Activated effector memory CD4-positive, alpha-beta T cell treated with Interleukin-2 at 50 U/mL for 16 hours (primary cell): ENCODE data around the gene TULP3.
"Not testable (repeated sequence)": the region's sequence is repeated elsewhere in the genome, so short reads cannot be mapped to it uniquely, and the experiment has no call there.

ENCODE experiments used
- DNase-seq: peaks from one replicate; pipeline ENCODE4 v3.0.0-alpha.2; 2020

Gene TULP3, protein sequence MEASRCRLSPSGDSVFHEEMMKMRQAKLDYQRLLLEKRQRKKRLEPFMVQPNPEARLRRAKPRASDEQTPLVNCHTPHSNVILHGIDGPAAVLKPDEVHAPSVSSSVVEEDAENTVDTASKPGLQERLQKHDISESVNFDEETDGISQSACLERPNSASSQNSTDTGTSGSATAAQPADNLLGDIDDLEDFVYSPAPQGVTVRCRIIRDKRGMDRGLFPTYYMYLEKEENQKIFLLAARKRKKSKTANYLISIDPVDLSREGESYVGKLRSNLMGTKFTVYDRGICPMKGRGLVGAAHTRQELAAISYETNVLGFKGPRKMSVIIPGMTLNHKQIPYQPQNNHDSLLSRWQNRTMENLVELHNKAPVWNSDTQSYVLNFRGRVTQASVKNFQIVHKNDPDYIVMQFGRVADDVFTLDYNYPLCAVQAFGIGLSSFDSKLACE

DNA sequence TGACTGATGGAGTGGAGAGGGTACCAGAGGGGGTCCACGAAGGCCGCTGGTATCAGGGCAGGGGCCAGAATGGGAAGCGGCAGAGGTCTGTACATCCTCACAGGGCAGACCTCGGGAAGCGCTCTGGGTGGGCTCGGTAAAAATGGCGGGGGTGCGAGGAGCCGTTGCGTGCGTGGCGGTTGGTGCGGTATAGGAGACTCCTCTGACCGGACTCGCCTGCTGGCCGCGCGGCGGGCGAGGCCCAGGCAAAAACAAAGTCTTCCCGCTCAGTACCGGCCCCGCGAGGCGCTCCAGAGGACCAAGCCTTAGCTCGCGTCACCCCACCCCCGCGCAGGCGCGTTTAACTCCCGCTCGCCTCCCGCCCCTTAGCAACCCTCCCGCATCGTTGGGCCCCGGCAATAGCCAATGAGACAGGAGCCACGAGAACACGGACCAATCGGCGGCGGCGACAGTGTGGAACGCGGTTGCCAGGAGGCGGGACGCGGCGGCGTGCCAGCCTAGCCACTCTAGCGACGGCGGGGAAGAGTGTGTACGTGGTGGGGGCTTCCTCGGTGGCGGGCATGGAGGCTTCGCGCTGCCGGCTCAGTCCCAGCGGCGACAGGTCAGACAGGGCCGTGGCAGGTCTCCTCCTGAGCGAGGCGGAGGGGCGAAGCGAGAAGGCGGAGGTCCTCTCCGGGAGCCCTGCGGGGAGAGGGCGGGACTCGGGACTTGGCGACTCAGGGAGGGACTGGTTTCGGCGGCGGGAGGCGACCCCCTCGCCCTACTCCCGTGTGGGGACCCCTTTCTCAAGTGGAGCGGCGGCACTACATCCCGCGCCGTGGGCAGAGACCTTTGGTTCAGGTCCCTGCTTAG, at the start of gene TULP3:
Gene TULP3 (plus strand): TSS at position 504 of the 852 bp plus-strand sequence. CDS start 57 bp downstream, at position 561.
- peak; percentile 98 for DNase-seq

DNA sequence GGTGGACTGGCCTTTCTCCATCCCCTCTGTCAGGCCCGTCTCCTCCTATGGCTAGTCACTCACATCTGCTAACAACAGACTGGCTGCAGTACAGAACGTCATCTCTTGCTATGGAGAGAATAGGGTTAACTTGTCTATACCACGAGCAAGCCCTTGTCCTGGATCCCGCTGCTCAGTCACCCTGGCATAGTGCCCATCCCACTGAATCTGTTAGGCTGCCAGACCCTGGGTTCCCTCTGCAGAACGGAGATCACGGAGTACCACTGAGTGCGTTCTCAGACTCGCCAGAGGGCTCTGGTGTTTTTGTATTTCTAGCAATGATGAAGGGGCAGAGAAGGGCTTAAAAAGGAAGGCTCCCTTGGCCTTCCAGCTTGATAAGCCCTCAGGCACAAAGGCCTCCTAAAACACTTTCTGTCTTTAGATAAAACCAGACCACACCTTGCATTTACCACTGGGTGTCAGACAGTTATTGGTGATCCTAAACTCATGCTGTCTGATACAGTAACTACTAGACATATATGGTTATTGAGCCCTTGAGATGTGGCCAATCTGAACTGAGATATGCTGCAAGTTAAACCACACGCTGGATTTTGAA, 49.5 kb upstream of the TULP3 start:
- no peak for DNase-seq

DNA sequence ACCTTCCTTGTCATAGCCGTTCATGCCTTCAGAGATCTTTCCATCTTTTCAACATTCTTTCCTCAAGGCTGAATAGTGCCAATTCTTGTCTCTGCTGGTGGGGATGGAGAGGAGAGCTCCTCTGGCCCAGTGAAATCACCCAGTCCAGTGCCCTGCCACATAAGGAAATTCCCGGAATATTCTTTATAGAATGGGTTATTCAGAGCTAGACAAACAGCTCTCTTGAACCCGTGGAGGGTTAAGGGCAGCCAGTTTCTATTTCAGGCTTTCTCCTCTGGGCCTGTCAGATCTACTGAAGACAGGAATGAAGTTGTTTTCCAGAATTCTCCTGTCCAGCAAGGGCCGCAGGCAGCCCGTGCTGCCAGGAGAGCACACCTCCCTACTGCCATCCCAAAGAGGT, 47.7 kb upstream of the TULP3 start:
- no peak for DNase-seq

DNA sequence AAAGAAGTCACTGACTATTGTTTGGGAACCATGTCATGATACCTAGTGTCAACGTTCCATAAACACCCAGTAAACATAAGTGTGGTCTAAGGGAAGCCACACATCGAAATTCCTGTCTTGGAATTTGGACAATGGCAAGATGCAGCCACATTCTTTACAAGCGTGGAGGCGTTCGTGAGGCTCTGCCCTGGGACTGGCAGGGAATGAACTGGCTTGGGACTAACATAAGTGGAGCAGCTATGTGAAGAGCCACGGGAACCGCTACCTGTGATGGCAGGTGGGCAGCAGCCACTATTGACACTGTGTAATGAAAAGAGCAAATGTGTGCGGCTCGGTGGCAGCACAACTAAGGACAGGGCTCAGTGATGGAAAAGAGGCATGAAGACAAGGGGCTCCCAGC, 45.9 kb upstream of the TULP3 start:
- DNase-seq = no peak

DNA sequence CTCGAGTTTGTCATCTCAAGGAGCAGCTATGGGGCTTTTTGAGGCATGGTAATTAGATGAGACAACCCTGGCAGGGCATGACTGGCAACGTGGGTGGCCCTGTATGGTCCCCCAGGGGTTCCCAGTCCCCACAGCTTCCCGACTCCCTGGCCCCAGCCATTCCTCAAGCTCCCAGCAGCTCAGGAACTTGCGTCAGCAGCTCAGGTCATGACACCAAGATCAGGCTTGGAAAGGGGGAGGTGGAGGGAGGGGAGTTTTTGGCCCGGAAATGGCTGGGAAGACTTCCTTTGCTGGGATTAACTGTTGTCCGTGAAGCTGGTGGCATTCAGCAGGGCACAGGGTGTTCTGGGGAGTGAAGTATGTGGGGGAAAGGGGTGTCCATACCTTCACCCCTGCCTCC, 45.4 kb upstream of the TULP3 start:
- no peak for DNase-seq

DNA sequence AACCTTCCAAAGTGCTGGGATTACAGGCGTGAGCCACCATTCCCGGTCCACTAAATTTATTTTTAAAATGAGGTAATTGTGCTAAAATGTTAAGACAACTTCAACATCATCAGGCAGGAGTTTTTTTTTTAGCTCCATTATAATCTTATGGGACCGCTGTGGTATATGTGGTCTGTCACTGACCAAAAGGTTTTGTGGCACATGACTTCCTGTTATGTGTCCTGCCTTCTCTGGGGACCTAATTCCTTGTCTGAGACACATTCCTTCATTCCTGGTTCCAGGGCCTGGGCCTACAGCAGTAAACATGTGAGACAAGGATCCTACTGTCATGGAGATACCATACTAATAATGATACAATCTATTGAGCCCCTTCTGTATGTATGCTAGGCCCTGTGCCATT, 38.8 kb upstream of the TULP3 start:
- no peak for DNase-seq

DNA sequence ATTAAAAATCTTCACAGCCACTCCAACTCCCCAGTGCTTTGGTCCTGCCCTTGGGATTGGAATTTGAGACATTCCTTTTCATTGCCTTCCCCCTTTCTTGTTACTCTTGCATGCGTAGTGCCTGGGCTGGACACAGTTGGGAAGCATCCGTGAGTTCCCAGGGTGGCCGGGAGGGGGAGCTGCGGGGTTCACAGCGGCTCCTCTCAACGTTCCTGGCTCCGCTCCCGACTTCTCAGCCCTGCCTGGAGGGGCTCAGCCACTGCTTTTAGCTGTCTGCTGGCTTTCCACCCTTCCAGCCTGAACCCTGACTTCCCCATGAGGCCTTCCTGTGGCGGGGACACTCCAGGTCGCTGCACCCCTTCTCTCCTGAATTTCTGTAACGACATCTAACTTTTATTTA, 37.1 kb upstream of the TULP3 start:
- peak; percentile 15 for DNase-seq

DNA sequence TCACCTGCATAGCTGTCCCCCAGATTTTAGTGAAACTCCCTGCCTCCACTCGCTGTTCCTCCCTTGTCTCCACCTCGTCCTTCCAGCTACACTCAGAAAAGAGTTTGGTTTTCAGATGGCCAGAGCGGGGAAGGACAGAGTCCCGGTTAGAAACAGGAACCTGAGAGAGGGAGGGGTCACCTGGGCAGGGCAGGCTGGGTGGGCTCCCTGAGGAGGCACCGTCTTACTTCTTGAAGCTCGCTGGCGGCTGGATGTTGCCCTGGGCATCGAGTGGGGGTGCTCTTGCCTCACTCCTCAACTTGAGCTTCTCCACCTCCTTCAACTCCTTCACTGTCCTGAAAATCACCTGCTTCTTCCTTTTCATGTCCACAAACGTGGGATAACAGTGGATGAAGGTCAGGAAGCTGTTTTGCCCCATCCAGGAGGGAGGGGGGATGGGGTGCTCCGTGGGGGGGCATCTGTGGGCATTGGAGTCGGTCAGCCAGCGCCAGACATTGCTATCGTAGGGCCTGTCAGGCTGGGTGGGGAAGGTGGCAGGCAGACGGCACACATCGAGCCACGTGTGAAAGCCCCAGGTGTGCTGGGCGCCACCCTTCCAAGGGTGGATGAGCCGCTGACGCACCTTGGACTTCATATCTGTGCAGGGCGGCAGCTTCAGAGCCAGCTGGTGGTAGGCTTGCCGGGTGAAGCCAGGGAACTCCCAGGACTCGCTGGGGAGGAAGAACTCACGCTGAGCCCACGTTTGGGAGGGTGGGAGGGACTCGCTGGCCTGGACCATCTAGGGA, 35.8 kb upstream of the TULP3 start:
- no peak for DNase-seq

DNA sequence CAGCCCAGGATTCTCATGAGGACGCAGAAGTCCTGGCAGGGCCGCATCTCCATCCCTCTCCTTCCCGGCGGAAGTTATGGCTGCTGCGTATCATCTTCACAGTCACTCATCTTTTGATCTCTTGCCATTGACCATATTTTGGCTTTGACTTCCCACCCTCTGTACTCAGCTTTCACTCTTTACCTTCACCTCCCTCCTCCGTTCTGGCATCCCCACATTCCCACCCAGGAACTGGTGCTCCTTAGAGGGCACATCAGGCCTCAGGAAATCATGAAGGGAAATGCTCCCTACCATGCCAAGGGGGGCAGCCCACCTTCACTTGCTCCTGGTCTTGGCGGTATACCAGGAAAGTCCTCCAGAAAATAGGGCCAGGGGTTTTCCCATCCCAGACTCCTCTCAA, 35.1 kb upstream of the TULP3 start:
- no peak for DNase-seq

DNA sequence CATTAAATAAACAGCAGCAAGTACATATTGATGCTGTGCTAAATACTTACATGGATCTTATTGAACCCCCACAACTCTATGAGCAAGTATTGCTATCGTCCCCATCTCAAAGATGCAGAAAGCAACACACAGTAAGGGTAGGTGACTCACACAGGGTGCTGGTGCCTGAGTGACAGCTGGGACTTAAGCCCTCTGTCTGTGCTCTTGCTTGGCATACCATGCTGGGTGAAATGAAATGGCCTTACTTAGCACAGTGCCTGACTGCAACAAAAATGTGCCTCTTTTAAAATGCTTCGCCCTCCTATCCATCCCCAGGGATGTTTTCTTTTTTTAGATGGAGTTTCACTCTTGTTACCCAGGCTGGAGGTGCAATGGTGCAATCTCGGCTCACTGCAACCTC, 34.6 kb upstream of the TULP3 start:
- DNase-seq = no peak

DNA sequence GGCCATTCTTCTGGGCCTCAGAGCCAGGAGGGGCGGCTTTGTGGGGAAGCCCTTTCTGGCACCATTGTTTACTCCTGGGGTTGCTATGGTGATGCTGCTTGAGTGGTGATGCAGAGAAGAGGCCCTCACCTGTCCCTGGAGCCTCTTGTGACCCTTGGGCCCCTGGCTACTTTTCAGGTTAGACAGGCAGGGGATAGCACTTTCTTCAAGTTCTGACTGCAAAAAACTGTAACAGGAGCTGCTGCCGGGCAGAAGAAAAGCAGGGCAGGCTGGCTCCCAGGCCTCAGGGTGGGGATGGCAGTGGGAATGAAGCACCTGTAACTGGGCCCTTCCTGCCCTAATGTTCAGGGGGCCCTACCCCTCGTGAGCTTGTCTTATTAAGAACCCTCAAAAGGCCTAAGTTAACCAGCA, 33.7 kb upstream of the TULP3 start, which contains the start of gene TEX52:
Gene TEX52 (minus strand): TSS at position 19 of the 411 bp plus-strand sequence. CDS start 13 bp downstream, at position 6.
- DNase-seq = no peak

DNA sequence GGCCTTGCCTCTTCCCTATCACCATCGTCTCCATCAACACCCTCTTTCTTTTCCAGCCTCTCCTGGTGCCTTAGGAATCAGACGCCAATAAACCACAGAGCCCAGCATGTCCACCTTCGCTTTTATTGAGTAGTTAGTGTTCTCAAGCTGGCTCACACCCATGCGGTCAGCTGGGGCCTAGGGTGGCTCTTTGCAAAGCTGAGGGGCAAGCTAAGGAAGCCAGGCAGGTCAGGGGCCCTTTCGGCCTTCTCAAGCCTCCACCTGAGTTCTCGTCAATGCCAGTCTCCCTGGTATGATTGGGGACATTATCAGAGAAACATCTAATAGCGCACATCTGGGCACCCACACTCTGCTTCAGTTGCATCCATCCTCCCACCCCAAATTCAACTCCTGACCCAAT, 33.1 kb upstream of the TULP3 start:
- no peak for DNase-seq

DNA sequence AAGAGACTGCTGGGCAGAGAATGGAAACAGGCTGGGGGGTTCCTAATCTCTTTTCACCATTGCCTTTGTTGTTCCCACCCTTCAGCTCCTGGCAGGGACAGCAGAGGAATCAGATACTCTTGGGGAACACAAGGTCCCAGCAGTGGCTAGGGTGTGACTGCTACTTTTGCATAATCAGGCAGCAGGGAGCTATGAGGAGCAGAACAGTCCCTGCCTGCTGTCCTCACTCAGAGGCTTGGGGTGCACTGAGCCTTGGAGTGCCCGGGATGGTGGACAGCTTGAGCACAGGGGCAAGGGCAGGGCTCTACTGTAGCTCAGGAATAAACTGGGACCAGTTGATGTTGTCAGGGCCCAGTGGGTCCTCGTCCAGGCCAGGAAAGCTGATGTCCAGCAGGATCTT, 32.4 kb upstream of the TULP3 start:
- no peak for DNase-seq

DNA sequence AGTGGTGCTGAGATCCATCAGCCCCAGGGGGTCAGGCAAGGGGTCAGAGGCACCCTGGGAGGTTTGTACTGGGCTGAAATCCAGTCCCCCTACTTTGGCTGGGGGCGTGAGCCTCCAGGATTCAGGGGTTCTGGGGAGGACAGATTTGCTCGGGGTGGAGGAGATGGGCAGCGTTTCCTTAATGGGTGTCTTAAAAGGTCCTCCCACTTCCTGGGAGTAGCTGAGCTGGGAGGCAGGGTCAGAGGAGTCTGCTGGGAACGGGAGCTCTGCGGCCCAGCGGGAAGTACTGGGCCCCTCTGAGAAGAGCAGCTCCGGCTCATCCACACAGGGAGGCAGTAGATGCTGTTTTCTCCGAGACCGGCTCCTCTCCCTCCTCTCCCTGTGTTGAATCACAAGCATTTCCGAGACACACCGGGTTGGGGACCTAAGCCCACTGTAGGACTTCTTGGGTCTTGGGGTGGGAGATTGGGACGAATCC, 31.7 kb upstream of the TULP3 start:
- no peak for DNase-seq

DNA sequence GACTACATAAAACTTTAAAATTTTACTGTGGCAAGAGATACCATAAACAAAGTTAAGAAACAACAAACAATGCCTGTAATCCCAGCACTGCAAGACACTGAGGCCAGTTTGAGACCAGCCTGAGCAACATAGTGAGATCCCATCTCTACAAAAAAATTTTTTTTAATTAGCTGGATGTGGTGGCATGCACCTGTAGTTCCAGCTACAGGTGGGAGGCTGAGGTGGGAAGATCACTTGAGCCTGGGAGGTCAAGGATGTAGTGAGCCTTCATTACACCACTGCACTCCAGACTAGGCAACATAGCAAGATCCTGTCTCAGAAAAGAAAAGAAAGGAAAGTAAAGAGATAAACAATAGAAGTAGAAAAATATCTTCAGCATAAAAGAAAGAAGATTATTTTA, 30.5 kb upstream of the TULP3 start:
- DNase-seq = no peak

DNA sequence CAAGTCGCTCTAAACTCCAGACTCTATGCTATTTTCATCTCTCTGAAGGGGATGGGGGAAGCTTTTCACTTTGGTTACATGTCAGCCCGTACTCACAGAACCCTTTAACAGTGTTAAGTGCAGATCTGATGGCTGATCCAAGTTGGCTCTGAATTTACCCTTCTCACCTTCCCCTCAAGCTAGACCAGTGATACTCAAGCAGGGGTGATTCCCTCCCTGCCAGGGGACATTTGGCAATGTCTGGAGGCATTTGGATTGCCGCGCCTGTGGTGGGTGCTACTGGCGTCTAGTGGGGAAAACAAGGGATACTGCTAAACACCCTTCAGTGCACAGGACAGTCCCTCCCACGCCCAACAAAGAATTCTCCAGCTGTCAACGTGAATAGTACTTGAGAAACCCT, 27.8 kb upstream of the TULP3 start:
- DNase-seq = no peak

DNA sequence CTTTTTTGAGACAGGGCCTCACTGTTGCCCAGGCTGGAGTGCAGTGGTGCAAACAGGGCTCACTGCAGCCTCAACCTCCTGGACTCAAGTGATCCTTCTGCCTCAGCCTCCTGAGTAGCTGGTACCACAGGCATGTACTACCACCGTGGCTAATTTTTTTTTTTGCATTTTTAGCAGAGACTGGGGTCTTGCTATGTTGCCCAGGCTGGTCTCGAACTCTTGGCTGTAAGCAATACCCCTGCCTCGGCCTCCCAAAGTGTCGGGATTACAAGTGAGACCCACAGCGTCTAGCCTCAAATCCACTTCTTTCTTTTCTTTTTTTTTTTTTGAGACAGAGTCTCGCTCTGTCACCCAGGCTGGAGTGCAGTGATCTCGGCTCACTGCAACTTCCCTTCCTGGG, 27.3 kb upstream of the TULP3 start:
- DNase-seq = not testable (repeated sequence)

DNA sequence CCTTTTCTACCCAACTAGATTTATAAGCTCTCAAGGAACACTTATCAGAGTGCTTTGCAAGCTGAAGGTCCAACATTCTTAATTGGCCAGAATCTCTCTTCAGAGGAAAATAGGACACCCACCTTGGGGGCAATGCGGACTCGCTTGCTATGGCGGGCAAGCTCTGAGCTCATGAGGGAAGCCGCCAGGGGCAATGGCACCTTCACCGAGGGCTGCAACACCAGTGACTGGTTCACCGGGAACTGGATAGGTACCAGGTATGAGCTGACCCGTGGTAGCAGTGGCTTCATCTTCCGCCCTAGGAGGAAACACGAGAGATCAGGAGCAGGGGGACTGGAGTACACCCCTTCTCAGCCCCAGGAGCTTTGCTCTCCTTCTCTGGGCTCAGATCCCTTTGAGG, 26.5 kb upstream of the TULP3 start:
- DNase-seq = no peak

DNA sequence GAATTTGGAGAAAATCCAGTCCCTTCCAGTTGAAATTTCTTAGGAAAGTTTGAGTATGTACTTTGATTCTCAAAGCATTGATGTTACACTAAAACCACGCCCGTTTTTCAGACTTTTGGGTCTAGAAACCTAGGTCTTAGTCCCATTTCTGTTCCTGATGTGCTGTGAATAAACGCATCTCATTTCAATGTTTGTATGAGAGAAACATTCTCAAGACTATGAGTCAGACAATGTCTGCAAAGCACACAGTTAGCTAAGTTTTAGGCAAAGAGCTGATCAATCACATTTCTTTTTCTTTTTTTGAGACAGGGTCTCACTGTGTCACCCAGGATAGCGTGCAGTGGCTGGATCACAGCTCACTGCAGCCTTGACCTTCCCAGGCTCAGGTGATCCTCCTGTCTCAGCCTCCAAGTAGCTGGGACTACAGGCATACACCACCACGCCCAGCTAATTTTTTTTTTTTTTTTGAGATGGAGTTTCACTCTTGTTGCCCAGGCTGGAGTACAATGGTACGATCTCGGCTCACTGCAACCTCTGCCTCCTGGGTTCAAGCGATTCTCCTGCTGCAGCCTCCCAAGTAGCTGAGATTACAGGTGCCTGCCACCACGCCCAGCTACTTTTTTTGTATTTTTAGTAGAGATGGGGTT, 21.6 kb upstream of the TULP3 start:
- not testable (repeated sequence) for DNase-seq

DNA sequence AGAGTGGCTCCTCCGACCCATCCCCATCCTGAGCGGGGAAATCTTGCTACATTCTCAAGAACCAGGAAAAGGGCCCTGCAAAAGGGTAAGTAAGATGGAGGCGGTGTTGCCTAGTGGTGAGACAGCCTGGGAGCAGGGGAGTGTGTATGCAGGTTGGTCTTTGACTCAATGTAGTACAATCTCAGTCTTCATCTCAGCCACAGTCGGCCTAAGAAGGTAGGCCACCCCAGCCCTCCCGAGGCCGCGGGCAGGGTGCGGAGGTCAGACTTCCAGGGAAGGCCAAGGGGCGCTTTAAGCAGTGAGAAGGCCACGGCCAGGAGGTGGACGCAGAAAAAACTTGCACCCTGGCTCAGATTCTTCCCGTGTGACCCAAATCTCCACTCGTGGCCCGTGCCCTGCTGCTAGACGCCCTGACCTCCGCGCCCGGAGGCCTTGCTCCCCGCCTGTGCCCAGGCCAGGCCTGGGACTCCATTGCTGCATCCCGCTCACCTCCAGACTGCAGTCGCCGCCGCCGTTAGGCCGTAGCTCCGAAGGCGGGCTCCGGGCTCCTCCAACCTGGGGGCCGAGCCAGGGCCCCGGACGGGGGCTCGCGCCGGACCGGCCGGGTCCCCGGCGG, 14.2 kb upstream of the TULP3 start:
- DNase-seq = peak; percentile 6
